ENCODE data around the gene TANC1. TPM values are rescaled to one million over a fixed set of nuclear protein-coding genes. Genes with fewer than 3 reads are reported as not detected.
A peak's percentile ranks its signal among the peaks of the same experiment; 100 is the strongest.

TANC1 gene
- total RNA-seq, 6 experiments from 2014 or later, result 4.0 to 12.7 (median 11.3) TPM

DNA sequence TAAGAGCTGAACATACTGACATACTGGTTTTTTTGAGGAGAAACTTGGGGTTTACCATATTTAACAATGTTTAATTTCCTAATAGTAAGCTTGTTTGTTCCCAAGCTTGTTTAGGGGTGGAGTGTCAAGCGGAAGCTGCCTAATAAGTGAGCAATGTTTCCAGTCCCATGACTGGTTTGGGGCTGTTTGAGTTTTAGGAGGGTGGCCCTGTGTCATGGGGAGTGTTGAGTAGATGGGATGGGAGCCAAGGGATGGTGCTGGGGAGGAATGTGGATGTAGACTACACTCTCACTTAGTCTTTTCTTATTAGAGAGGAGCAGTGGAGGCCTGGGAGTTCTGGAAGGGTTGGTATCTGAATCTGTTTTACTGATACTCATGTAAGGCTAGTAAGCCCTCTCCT lies 128.5 kb downstream of the TANC1 start:
- H3K4me1 ChIP-seq, result peaks cover 0 to 23% (median 8%) of the 10 kb centered on the region in 4 donors
- WGBS (ENCODE audit: insufficient coverage, low coverage, low lambda C conversion rate, missing lambda C conversion rate), result 92% methylated on average over 1 of the region's 1 CpG

GRCh38 chr2:159098361-159098760 lies 129.9 kb downstream of the TANC1 start:
- peak overlapping the region; percentile 33 to 73 (median 51) for H3K27ac ChIP-seq
- no peaks in the 10 kb centered on the region for H3K36me3 ChIP-seq
- ATAC-seq (peak in 2 of 4 donors; percentile 43 to 46), DNase-seq (no peak)
- no peaks in the 10 kb centered on the region for H3K27me3 ChIP-seq
- WGBS (ENCODE audit: insufficient coverage, low coverage, low lambda C conversion rate, missing lambda C conversion rate), result 81% methylated on average over 3 of the region's 3 CpGs
- no peaks in the 10 kb centered on the region for H3K9me3 ChIP-seq
- intact Hi-C loops (cut with DNase I), result no loop called here
- H3K4me1 ChIP-seq, result peaks cover 0 to 18% (median 8%) of the 10 kb centered on the region in 4 donors
- no peak for TF ChIP-seq CTCF (IDR thresholded peaks at IDR 0.05)
- no peak for TF ChIP-seq POLR2A (IDR thresholded peaks at IDR 0.05)
- no peak overlapping the region for H3K4me3 ChIP-seq

More for the DNA sequence above, 128.5 kb downstream of the TANC1 start:
- no peaks in the 10 kb centered on the region for H3K9me3 ChIP-seq
- ATAC-seq, result no peak
- H3K27me3 ChIP-seq, result no peaks in the 10 kb centered on the region
- no peak overlapping the region for H3K4me3 ChIP-seq
- DNase-seq, result no peak
- intact Hi-C loops (cut with DNase I), result no loop called here
- no peak overlapping the region for H3K27ac ChIP-seq
- TF ChIP-seq CTCF (IDR thresholded peaks at IDR 0.05) (no peak), POLR2A (IDR thresholded peaks at IDR 0.05) (no peak)
- no peaks in the 10 kb centered on the region for H3K36me3 ChIP-seq

GRCh38 chr2:159098921-159099411 lies 130.5 kb downstream of the TANC1 start:
- Histone ChIP-seq H3K27me3 (no peaks in the 10 kb centered on the region), H3K9me3 (no peaks in the 10 kb centered on the region), H3K4me1 (peaks cover 0 to 18% (median 8%) of the 10 kb centered on the region in 4 donors), H3K4me3 (no peak overlapping the region), H3K36me3 (no peaks in the 10 kb centered on the region), H3K27ac (peak overlapping the region; percentile 33 to 73 (median 51))
- TF ChIP-seq CTCF (IDR thresholded peaks at IDR 0.05), result no peak
- TF ChIP-seq POLR2A (IDR thresholded peaks at IDR 0.05), result no peak
- peak; percentile 77 to 87 (median 83) for ATAC-seq
- DNase-seq, result no peak
- 24% methylated on average over 3 of the region's 3 CpGs for WGBS (ENCODE audit: insufficient coverage, low coverage, low lambda C conversion rate, missing lambda C conversion rate)
- intact Hi-C loops (cut with DNase I), result no loop called here

- H3K9me3 ChIP-seq, result no peaks in the 10 kb centered on the region
- no peaks in the 10 kb centered on the region for H3K27me3 ChIP-seq
- no peak overlapping the region for H3K27ac ChIP-seq
- intact Hi-C loops (cut with DNase I), result no loop called here
- TF ChIP-seq CTCF (IDR thresholded peaks at IDR 0.05) (no peak), POLR2A (IDR thresholded peaks at IDR 0.05) (no peak)
- DNase-seq, result no peak
- no peaks in the 10 kb centered on the region for H3K36me3 ChIP-seq
- ATAC-seq, result peak; percentile 10 to 53 (median 51)
- H3K4me1 ChIP-seq, result peaks cover 0 to 18% (median 8%) of the 10 kb centered on the region in 4 donors
- H3K4me3 ChIP-seq, result no peak overlapping the region
- WGBS (ENCODE audit: insufficient coverage, low coverage, low lambda C conversion rate, missing lambda C conversion rate), result 85% methylated on average over 7 of the region's 8 CpGs
These were observed 133.5 kb downstream of the TANC1 start for GRCh38 chr2:159101755-159102489.

Measured in right lobe of liver (tissue), 6 donors.